Measurements from ENCODE around the gene EFCAB5.
"Not testable (repeated sequence)": the region's sequence is repeated elsewhere in the genome, so short reads cannot be mapped to it uniquely, and the experiment has no call there.

The EFCAB5 gene

DNA sequence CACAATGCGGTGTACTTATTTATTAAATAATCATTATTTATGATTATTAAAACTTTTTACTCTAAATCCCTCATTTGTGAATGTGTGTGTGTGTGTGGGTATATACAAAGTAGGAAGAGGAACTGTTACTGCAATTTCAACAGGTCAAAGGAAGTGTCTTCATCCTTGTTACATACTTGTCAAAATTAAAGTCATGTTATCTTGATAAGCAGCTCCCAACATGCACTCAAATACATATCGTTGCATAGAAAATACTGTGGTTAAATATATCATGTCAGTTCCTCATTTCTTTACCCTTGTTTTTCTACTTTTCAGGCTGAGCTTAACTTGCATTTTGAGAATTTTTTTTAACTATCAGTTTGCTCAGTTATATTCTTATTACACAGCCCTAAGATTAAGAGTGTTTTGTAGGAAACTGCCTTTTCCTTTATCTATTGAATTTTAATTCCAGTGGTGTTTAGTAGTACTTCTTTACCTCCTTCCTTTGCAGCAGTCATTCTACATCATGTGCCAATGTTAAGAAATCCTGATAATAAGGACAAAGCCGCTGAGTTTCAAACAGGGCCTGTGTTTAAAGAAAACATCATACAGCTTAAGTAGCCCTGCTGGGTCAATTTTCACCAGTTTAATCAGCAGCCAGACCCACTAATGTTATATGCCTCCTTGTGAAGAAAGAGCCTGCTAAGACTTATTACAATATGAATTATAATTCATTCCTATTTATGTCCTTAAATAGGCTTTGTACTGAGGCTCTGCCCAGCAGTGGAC lies 7.2 kb downstream of the EFCAB5 start:
- no CpG with 5 or more reads among the region's 3 CpGs for WGBS (ENCODE audit: extremely low coverage, insufficient coverage, low lambda C conversion rate)

DNA sequence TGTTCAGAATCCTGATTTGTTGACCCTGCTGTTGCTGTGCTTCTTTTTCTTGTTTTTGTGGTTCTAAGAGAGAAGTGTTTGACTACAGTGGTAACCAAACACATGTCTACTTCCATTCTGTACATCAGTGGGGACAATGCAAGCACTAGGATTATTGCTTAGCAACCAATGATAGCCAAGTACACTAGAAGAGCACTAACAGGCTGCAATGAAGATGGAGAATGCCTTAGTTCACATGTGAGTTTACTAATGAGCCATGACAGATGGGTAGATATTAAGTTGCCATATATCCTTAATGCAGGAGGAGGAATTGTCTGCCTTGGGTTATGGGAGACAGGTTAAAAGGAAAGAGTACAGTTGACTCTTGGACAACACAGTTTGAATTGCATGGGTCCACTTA lies 8.3 kb downstream of the EFCAB5 start:
- no peak overlapping the region for H3K4ac ChIP-seq (ENCODE audit: low read depth, low read length)
- no peak overlapping the region for H4K5ac ChIP-seq (ENCODE audit: low read length)
- no peak overlapping the region for H2BK120ac ChIP-seq (ENCODE audit: low read depth, low read length)
- H2BK15ac ChIP-seq (replicated peaks; ENCODE audit: low read depth): no peak overlapping the region
- H2BK5ac ChIP-seq (ENCODE audit: low read length): no peak overlapping the region
- no peak overlapping the region for H4K8ac ChIP-seq (ENCODE audit: low read depth, low read length)
- no peak overlapping the region for H3K23ac ChIP-seq (ENCODE audit: low read length)
- H3K56ac ChIP-seq (ENCODE audit: low read length): no peak overlapping the region
- no peaks in the 10 kb centered on the region for H3K36me3 ChIP-seq (ENCODE audit: control insufficient read depth, insufficient read depth, low read length)
- no peak overlapping the region for H3K9ac ChIP-seq (ENCODE audit: low read length)
- no peaks in the 10 kb centered on the region for H3K79me1 ChIP-seq (ENCODE audit: low read length)
- no peak overlapping the region for H3K4me2 ChIP-seq (ENCODE audit: low read length)
- no peak overlapping the region for H3K4me3 ChIP-seq (ENCODE audit: low read length)
- no peak overlapping the region for H2AK5ac ChIP-seq (ENCODE audit: low read length)
- no peak overlapping the region for H3K18ac ChIP-seq (ENCODE audit: low read length)
- no peak overlapping the region for H3K27ac ChIP-seq (ENCODE audit: low read depth, low read length)
- no peaks in the 10 kb centered on the region for H3K79me2 ChIP-seq (ENCODE audit: control insufficient read depth, insufficient read depth, low read length)
- no peaks in the 10 kb centered on the region for H3K27me3 ChIP-seq (ENCODE audit: insufficient read depth, low read length, poor library complexity)
- no peak for DNase-seq
- H3K4me1 ChIP-seq (ENCODE audit: control insufficient read depth, low read depth, low read length): no peaks in the 10 kb centered on the region

More for the DNA sequence above, 7.2 kb downstream of the EFCAB5 start:
- H3K4me3 ChIP-seq (ENCODE audit: low read length): no peak overlapping the region
- H2BK5ac ChIP-seq (ENCODE audit: low read length): no peak overlapping the region
- no peak overlapping the region for H4K8ac ChIP-seq (ENCODE audit: low read depth, low read length)
- no peak overlapping the region for H3K23ac ChIP-seq (ENCODE audit: low read length)
- H2BK120ac ChIP-seq (ENCODE audit: low read depth, low read length): no peak overlapping the region
- no peak for DNase-seq
- no peak overlapping the region for H3K4ac ChIP-seq (ENCODE audit: low read depth, low read length)
- no peak overlapping the region for H3K9ac ChIP-seq (ENCODE audit: low read length)
- H3K4me1 ChIP-seq (ENCODE audit: control insufficient read depth, low read depth, low read length): no peaks in the 10 kb centered on the region
- no peak overlapping the region for H2BK15ac ChIP-seq (replicated peaks; ENCODE audit: low read depth)
- no peak overlapping the region for H4K5ac ChIP-seq (ENCODE audit: low read length)
- H3K27ac ChIP-seq (ENCODE audit: low read depth, low read length): no peak overlapping the region
- H3K79me1 ChIP-seq (ENCODE audit: low read length): no peaks in the 10 kb centered on the region
- no peaks in the 10 kb centered on the region for H3K27me3 ChIP-seq (ENCODE audit: insufficient read depth, low read length, poor library complexity)
- no peak overlapping the region for H2AK5ac ChIP-seq (ENCODE audit: low read length)
- no peak overlapping the region for H3K4me2 ChIP-seq (ENCODE audit: low read length)
- H3K56ac ChIP-seq (ENCODE audit: low read length): no peak overlapping the region
- no peaks in the 10 kb centered on the region for H3K36me3 ChIP-seq (ENCODE audit: control insufficient read depth, insufficient read depth, low read length)
- H3K79me2 ChIP-seq (ENCODE audit: control insufficient read depth, insufficient read depth, low read length): no peaks in the 10 kb centered on the region
- no peak overlapping the region for H3K18ac ChIP-seq (ENCODE audit: low read length)

DNA sequence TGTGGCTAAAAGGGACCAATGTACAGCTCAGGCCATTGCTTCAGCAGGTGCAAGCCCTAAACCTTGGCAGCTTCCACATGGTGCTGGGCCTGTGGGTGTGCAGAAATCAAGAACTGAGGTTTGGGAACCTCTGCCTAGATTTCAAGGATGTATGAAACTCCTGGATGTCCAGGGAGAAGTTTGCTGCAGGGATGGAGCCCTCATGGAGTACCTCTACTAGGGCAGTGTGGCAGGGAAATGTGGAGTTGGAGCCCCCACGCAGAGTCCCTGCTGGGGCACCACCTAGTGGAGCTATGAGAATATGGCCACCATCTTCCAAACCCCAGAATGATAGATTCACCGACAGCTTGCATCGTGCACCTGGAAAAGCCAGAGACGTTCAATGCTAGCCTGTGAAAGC lies 13.0 kb downstream of the EFCAB5 start:
- no peak overlapping the region for H4K8ac ChIP-seq (ENCODE audit: low read depth, low read length)
- no peak overlapping the region for H3K4me3 ChIP-seq (ENCODE audit: low read length)
- H3K9ac ChIP-seq (ENCODE audit: low read length): no peak overlapping the region
- H3K79me1 ChIP-seq (ENCODE audit: low read length): no peaks in the 10 kb centered on the region
- H3K23ac ChIP-seq (ENCODE audit: low read length): no peak overlapping the region
- no peak overlapping the region for H2BK15ac ChIP-seq (replicated peaks; ENCODE audit: low read depth)
- peak; percentile 8 for DNase-seq
- no peak overlapping the region for H2AK5ac ChIP-seq (ENCODE audit: low read length)
- H2BK5ac ChIP-seq (ENCODE audit: low read length): no peak overlapping the region
- H3K4me1 ChIP-seq (ENCODE audit: control insufficient read depth, low read depth, low read length): no peaks in the 10 kb centered on the region
- H3K56ac ChIP-seq (ENCODE audit: low read length): no peak overlapping the region
- WGBS (ENCODE audit: extremely low coverage, insufficient coverage, low lambda C conversion rate): no CpG with 5 or more reads among the region's 4 CpGs
- no peak overlapping the region for H2BK120ac ChIP-seq (ENCODE audit: low read depth, low read length)
- no peak overlapping the region for H3K27ac ChIP-seq (ENCODE audit: low read depth, low read length)
- H3K18ac ChIP-seq (ENCODE audit: low read length): no peak overlapping the region
- no peaks in the 10 kb centered on the region for H3K79me2 ChIP-seq (ENCODE audit: control insufficient read depth, insufficient read depth, low read length)
- H3K36me3 ChIP-seq (ENCODE audit: control insufficient read depth, insufficient read depth, low read length): no peaks in the 10 kb centered on the region
- no peak overlapping the region for H4K5ac ChIP-seq (ENCODE audit: low read length)
- H3K4ac ChIP-seq (ENCODE audit: low read depth, low read length): no peak overlapping the region
- no peak overlapping the region for H3K4me2 ChIP-seq (ENCODE audit: low read length)
- no peaks in the 10 kb centered on the region for H3K27me3 ChIP-seq (ENCODE audit: insufficient read depth, low read length, poor library complexity)

DNA sequence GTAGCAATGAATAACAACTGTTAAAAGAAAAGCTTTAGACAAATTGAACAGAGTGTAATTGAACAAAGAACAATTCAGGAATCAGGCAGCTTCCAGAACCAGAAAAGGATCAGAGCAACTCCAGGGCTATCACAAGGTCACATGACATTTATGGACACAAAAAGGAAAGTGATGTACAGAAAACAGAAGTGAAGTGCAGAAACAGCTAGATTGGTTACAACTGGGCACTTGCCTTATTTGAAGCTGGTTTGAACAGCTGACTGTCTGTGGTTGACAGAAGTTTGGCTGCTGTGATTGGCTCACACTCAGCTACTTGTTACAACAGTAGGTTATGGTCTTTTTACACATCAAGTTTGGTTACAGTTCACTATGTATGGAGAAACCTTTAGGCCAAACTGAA lies 14.8 kb downstream of the EFCAB5 start:
- H3K4me1 ChIP-seq (ENCODE audit: control insufficient read depth, low read depth, low read length): no peaks in the 10 kb centered on the region
- H3K79me2 ChIP-seq (ENCODE audit: control insufficient read depth, insufficient read depth, low read length): no peaks in the 10 kb centered on the region
- H3K23ac ChIP-seq (ENCODE audit: low read length): no peak overlapping the region
- H3K27me3 ChIP-seq (ENCODE audit: insufficient read depth, low read length, poor library complexity): no peaks in the 10 kb centered on the region
- H2BK15ac ChIP-seq (replicated peaks; ENCODE audit: low read depth): no peak overlapping the region
- no peak overlapping the region for H3K4me3 ChIP-seq (ENCODE audit: low read length)
- H4K5ac ChIP-seq (ENCODE audit: low read length): no peak overlapping the region
- H3K18ac ChIP-seq (ENCODE audit: low read length): no peak overlapping the region
- no peaks in the 10 kb centered on the region for H3K36me3 ChIP-seq (ENCODE audit: control insufficient read depth, insufficient read depth, low read length)
- H3K56ac ChIP-seq (ENCODE audit: low read length): no peak overlapping the region
- H3K27ac ChIP-seq (ENCODE audit: low read depth, low read length): no peak overlapping the region
- H2AK5ac ChIP-seq (ENCODE audit: low read length): no peak overlapping the region
- H3K4ac ChIP-seq (ENCODE audit: low read depth, low read length): no peak overlapping the region
- no peak overlapping the region for H3K4me2 ChIP-seq (ENCODE audit: low read length)
- no peak for DNase-seq
- H3K79me1 ChIP-seq (ENCODE audit: low read length): no peaks in the 10 kb centered on the region
- no peak overlapping the region for H2BK120ac ChIP-seq (ENCODE audit: low read depth, low read length)
- H2BK5ac ChIP-seq (ENCODE audit: low read length): no peak overlapping the region
- no peak overlapping the region for H3K9ac ChIP-seq (ENCODE audit: low read length)
- no peak overlapping the region for H4K8ac ChIP-seq (ENCODE audit: low read depth, low read length)

DNA sequence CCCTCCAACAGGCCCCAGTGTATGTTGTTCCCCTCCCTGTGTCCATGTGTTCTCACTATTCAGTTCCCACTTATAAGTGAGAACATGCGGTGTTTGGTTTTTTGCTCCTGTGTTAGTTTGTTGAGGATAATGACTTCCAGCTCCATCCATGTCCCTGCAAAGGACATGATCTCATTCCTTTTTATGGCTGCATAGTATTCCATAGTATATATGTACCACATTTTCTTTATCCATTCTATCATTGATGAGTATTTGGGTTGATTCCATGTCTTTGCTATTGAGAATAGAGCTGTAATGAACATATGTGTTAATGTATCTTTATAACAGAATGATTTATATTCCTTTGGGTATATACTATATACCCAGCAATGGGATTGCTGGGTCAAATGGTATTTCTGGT lies 16.1 kb downstream of the EFCAB5 start:
- not testable (repeated sequence) for H3K9ac ChIP-seq (ENCODE audit: low read length); H3K36me3 ChIP-seq (ENCODE audit: control insufficient read depth, insufficient read depth, low read length); H4K5ac ChIP-seq (ENCODE audit: low read length); H2AK5ac ChIP-seq (ENCODE audit: low read length); H3K56ac ChIP-seq (ENCODE audit: low read length); H2BK15ac ChIP-seq (replicated peaks; ENCODE audit: low read depth); H3K27me3 ChIP-seq (ENCODE audit: insufficient read depth, low read length, poor library complexity); H3K79me1 ChIP-seq (ENCODE audit: low read length); H3K18ac ChIP-seq (ENCODE audit: low read length); H4K8ac ChIP-seq (ENCODE audit: low read depth, low read length); H3K23ac ChIP-seq (ENCODE audit: low read length); H2BK120ac ChIP-seq (ENCODE audit: low read depth, low read length); H3K79me2 ChIP-seq (ENCODE audit: control insufficient read depth, insufficient read depth, low read length); DNase-seq; H3K4me3 ChIP-seq (ENCODE audit: low read length); H3K4me1 ChIP-seq (ENCODE audit: control insufficient read depth, low read depth, low read length); H3K4ac ChIP-seq (ENCODE audit: low read depth, low read length); H3K4me2 ChIP-seq (ENCODE audit: low read length); H2BK5ac ChIP-seq (ENCODE audit: low read length); H3K27ac ChIP-seq (ENCODE audit: low read depth, low read length)
- no CpG with 5 or more reads among the region's 1 CpG for WGBS (ENCODE audit: extremely low coverage, insufficient coverage, low lambda C conversion rate)

DNA sequence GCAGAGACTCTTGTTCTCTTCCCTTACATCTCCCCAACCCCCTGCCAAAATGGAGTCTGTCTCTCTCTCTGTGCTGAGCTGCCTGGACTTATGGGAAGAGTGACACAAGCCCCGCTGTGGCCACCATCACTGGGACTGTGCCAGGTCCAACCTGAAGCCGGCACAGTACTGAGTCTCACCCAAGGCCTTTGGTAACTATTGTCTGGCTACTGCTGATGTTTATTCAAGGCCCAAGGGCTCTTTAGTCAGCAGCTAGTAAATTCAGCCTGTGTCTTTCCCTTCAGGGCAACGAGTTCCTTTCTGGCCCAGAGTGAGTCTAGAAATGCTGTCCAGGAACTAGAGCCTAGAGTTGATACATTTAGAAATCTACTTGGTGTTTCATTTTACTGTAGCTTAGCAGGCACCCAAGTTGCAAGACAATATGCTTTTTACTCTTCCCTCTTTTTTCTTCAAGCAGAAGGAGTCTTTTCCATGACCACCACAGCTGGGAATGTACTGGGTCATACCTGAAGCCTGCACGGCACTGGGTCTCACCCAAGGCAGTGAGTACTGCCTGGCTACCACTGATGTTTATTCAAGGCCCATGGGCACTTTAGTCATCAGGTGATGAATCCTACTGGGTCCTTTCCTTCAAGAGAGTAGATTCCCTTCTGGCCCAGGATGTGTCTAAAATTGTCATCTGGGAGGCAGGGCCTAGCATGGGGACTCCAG lies 17.7 kb downstream of the EFCAB5 start:
- Histone ChIP-seq H3K79me1 (ENCODE audit: low read length) (no peaks in the 10 kb centered on the region), H3K4me1 (ENCODE audit: control insufficient read depth, low read depth, low read length) (no peaks in the 10 kb centered on the region), H3K56ac (ENCODE audit: low read length) (no peak overlapping the region), H3K4ac (ENCODE audit: low read depth, low read length) (no peak overlapping the region), H2BK120ac (ENCODE audit: low read depth, low read length) (no peak overlapping the region), H3K4me2 (ENCODE audit: low read length) (no peak overlapping the region), H2AK5ac (ENCODE audit: low read length) (no peak overlapping the region), H3K23ac (ENCODE audit: low read length) (no peak overlapping the region), H3K79me2 (ENCODE audit: control insufficient read depth, insufficient read depth, low read length) (no peaks in the 10 kb centered on the region), H4K5ac (ENCODE audit: low read length) (no peak overlapping the region), H2BK5ac (ENCODE audit: low read length) (no peak overlapping the region), H3K36me3 (ENCODE audit: control insufficient read depth, insufficient read depth, low read length) (no peaks in the 10 kb centered on the region), H3K27ac (ENCODE audit: low read depth, low read length) (no peak overlapping the region), H3K27me3 (ENCODE audit: insufficient read depth, low read length, poor library complexity) (no peaks in the 10 kb centered on the region), H3K18ac (ENCODE audit: low read length) (no peak overlapping the region), H4K8ac (ENCODE audit: low read depth, low read length) (no peak overlapping the region), H3K4me3 (ENCODE audit: low read length) (no peak overlapping the region), H3K9ac (ENCODE audit: low read length) (no peak overlapping the region), H2BK15ac (replicated peaks; ENCODE audit: low read depth) (no peak overlapping the region)
- WGBS (ENCODE audit: extremely low coverage, insufficient coverage, low lambda C conversion rate): no CpG with 5 or more reads among the region's 4 CpGs
- DNase-seq: peak; percentile 4

Data from mesendoderm (in vitro differentiated cells).